Mesothelial cell of epicardium (in vitro differentiated cells): ENCODE results near the gene PIP4K2C. TPM values are rescaled to one million over a fixed set of nuclear protein-coding genes. Genes with fewer than 3 reads are reported as not detected.
A peak's percentile ranks its signal among the peaks of the same experiment; 100 is the strongest.

Experiments used
- DNase-seq, 2 experiments: peaks; one replicate each; pipeline ENCODE4 v3.0.0; 2021; ENCODE audit warnings: low spot score in 2 of 2; ENCODE audit not compliant: unreplicated experiment in 2 of 2
- H3K27ac Mint-ChIP-seq: 2 replicates; pipeline ENCODE4 v1.8.0; 2021; ENCODE audit warnings: mixed read lengths
- H3K27me3 Mint-ChIP-seq: 2 replicates; pipeline ENCODE4 v1.8.0; 2021; ENCODE audit warnings: low read depth, mixed read lengths
- H3K36me3 Mint-ChIP-seq: 2 replicates; pipeline ENCODE4 v1.8.0; 2021; ENCODE audit warnings: mixed read lengths
- H3K4me1 Mint-ChIP-seq: 2 replicates; pipeline ENCODE4 v1.8.0; 2021; ENCODE audit warnings: mixed read lengths
- H3K4me3 Mint-ChIP-seq: 2 replicates; pipeline ENCODE4 v1.8.0; 2021; ENCODE audit warnings: mild to moderate bottlenecking, moderate library complexity, mixed read lengths
- H3K9me3 Mint-ChIP-seq: 2 replicates; pipeline ENCODE4 v1.8.0; 2021; ENCODE audit warnings: mixed read lengths
- CTCF ChIP-seq: fragments of 200-600 bp; sonication (generic); IDR thresholded peaks from one replicate; pipeline ENCODE4 v1.5.0; 2021; ENCODE audit warnings: antibody characterized with exemption; ENCODE audit not compliant: unreplicated experiment
- total RNA-seq: library from RNA; stranded (reverse); gene quantifications from 3 replicates; pipeline ENCODE4 v1.2.1, GENCODE V29; 2021

The PIP4K2C gene
- total RNA-seq, 1 donor from 2014 or later, result 24.2 TPM

GRCh38 chr12:57591782-57592325, 862 bp downstream of the PIP4K2C start:
- Mint-ChIP-seq H3K4me1 (peaks cover 16% of the 10 kb centered on the region), H3K36me3 (peaks cover 3% of the 10 kb centered on the region), H3K27me3 (peaks cover 3% of the 10 kb centered on the region), H3K9me3 (no peaks in the 10 kb centered on the region), H3K27ac (peak overlapping the region; percentile 95), H3K4me3 (peak overlapping the region; percentile 88)
- no peak for DNase-seq
- TF ChIP-seq CTCF, result no peak

- peaks cover 3% of the 10 kb centered on the region for H3K27me3 Mint-ChIP-seq
- peaks cover 16% of the 10 kb centered on the region for H3K4me1 Mint-ChIP-seq
- no peak overlapping the region for H3K27ac Mint-ChIP-seq
- no peak for DNase-seq
- H3K4me3 Mint-ChIP-seq, result peak overlapping the region; percentile 88
- no peak for TF ChIP-seq CTCF
- H3K36me3 Mint-ChIP-seq, result peaks cover 8% of the 10 kb centered on the region
- H3K9me3 Mint-ChIP-seq, result no peaks in the 10 kb centered on the region
Measured at GRCh38 chr12:57592551-57593165, 1.7 kb downstream of the PIP4K2C start.

- H3K27ac Mint-ChIP-seq, result no peak overlapping the region
- H3K36me3 Mint-ChIP-seq, result peaks cover 10% of the 10 kb centered on the region
- H3K27me3 Mint-ChIP-seq, result peaks cover 3% of the 10 kb centered on the region
- no peak overlapping the region for H3K4me3 Mint-ChIP-seq
- DNase-seq, result no peak
- H3K9me3 Mint-ChIP-seq, result no peaks in the 10 kb centered on the region
- peaks cover 16% of the 10 kb centered on the region for H3K4me1 Mint-ChIP-seq
- no peak for TF ChIP-seq CTCF
Measured at GRCh38 chr12:57593187-57593586, 2.2 kb downstream of the PIP4K2C start.

GRCh38 chr12:57600395-57600794, 9.4 kb downstream of the PIP4K2C start:
- Mint-ChIP-seq H3K27ac (no peak overlapping the region), H3K4me3 (no peak overlapping the region), H3K9me3 (no peaks in the 10 kb centered on the region), H3K4me1 (peaks cover 13% of the 10 kb centered on the region), H3K27me3 (no peaks in the 10 kb centered on the region), H3K36me3 (peaks cover 36% of the 10 kb centered on the region)
- DNase-seq, result no peak
- no peak for TF ChIP-seq CTCF

- H3K27ac Mint-ChIP-seq, result no peak overlapping the region
Measured at GRCh38 chr12:57602544-57602943, 11.6 kb downstream of the PIP4K2C start.

More at GRCh38 chr12:57602544-57602943, 11.6 kb downstream of the PIP4K2C start:
- TF ChIP-seq CTCF, result no peak
- no peaks in the 10 kb centered on the region for H3K27me3 Mint-ChIP-seq
- DNase-seq, result no peak
- peaks cover 39% of the 10 kb centered on the region for H3K36me3 Mint-ChIP-seq
- no peaks in the 10 kb centered on the region for H3K9me3 Mint-ChIP-seq
- H3K4me3 Mint-ChIP-seq, result no peak overlapping the region
- H3K4me1 Mint-ChIP-seq, result peaks cover 21% of the 10 kb centered on the region
